IPS-20b (cell line): ENCODE measurements around the gene PINK1.

Experiments
- H3K27ac ChIP-seq: one replicate; pipeline ENCODE4 v1.5.1; 2013; ENCODE audit warnings: low read length
- H3K27me3 ChIP-seq: 2 replicates; pipeline ENCODE4 v1.6.1; 2013; ENCODE audit warnings: mild to moderate bottlenecking, low read length, inconsistent platforms; ENCODE audit not compliant: insufficient read depth
- H3K36me3 ChIP-seq: 2 replicates; pipeline ENCODE4 v1.6.1; 2013; ENCODE audit warnings: low read depth, mild to moderate bottlenecking, inconsistent platforms, low read length, moderate library complexity; ENCODE audit not compliant: insufficient read depth
- H3K4me1 ChIP-seq: 2 replicates; pipeline ENCODE4 v1.6.1; 2013; ENCODE audit warnings: mild to moderate bottlenecking, control low read depth, inconsistent platforms, low read length, moderate library complexity; ENCODE audit not compliant: insufficient read depth
- H3K4me3 ChIP-seq: 2 replicates; pipeline ENCODE4 v1.5.1; 2013; ENCODE audit warnings: mild to moderate bottlenecking, low read length, inconsistent platforms
- H3K9ac ChIP-seq: 2 replicates; pipeline ENCODE4 v1.6.1; 2013; ENCODE audit warnings: low read depth, mild to moderate bottlenecking, inconsistent platforms, low read length, moderate library complexity
- H3K9me3 ChIP-seq: 2 replicates; pipeline ENCODE4 v1.6.1; 2013; ENCODE audit warnings: mild to moderate bottlenecking, low read depth, low read length, inconsistent platforms; ENCODE audit not compliant: insufficient read depth

The PINK1 gene

GRCh38 chr1:20632386-20632785, 872 bp upstream of the PINK1 start:
- Histone ChIP-seq H3K9me3 (peaks cover 4% of the 10 kb centered on the region; the same call in 1 of the 2 replicates), H3K4me3 (no peak overlapping the region), H3K9ac (no peak overlapping the region; the same call in 1 of the 2 replicates), H3K36me3 (no peaks in the 10 kb centered on the region), H3K27ac (no peak overlapping the region), H3K4me1 (peaks cover 3% of the 10 kb centered on the region), H3K27me3 (0 out of 2 replicates have a peak, but pooled peaks cover 4% of the 10 kb centered on the region)

DNA sequence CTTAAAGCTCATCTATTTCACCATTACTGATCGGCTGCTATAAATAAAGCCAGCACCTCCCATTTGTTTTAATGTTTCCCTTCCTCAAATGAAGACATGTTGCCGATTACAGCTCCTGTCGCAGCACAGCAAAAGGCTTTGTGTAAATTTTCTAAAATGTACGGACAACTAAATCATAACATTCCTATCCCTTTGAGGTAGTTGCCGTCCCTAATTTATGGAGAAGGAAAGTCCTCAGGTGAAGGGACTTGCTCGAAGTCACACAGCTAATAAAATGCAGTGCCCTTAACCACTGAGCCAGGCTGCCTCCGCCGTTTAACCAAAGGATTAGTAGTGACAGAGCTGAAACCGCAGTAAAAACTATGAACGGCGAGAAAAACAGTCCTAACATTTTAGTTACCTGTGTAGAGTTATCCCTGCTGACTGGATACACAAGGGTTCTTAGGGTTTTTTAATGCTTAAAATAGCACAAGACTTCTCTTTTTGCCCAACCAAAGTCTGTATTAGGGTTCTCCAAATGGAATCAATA, 871 bp downstream of the PINK1 start:
- peaks cover 3% of the 10 kb centered on the region for H3K4me1 ChIP-seq
- H3K27ac ChIP-seq: peak overlapping the region; percentile 23
- peak overlapping the region; percentile 86 for H3K4me3 ChIP-seq
- 0 out of 2 replicates have a peak, but pooled peaks cover 4% of the 10 kb centered on the region for H3K27me3 ChIP-seq
- no peaks in the 10 kb centered on the region for H3K9me3 ChIP-seq
- peaks cover 14% of the 10 kb centered on the region; the same call in 1 of the 2 replicates for H3K36me3 ChIP-seq
- H3K9ac ChIP-seq: peak overlapping the region; percentile 81; the same call in 1 of the 2 replicates

- 0 out of 2 replicates have a peak, but pooled peaks cover 4% of the 10 kb centered on the region for H3K27me3 ChIP-seq
- H3K36me3 ChIP-seq: peaks cover 19% of the 10 kb centered on the region
- peaks cover 3% of the 10 kb centered on the region for H3K4me1 ChIP-seq
- peak overlapping the region; percentile 81; the same call in 1 of the 2 replicates for H3K9ac ChIP-seq
- H3K9me3 ChIP-seq: no peaks in the 10 kb centered on the region
- peak overlapping the region; percentile 86 for H3K4me3 ChIP-seq
- H3K27ac ChIP-seq: peak overlapping the region; percentile 23
Measured at GRCh38 chr1:20634594-20635084, 1.4 kb downstream of the PINK1 start.

DNA sequence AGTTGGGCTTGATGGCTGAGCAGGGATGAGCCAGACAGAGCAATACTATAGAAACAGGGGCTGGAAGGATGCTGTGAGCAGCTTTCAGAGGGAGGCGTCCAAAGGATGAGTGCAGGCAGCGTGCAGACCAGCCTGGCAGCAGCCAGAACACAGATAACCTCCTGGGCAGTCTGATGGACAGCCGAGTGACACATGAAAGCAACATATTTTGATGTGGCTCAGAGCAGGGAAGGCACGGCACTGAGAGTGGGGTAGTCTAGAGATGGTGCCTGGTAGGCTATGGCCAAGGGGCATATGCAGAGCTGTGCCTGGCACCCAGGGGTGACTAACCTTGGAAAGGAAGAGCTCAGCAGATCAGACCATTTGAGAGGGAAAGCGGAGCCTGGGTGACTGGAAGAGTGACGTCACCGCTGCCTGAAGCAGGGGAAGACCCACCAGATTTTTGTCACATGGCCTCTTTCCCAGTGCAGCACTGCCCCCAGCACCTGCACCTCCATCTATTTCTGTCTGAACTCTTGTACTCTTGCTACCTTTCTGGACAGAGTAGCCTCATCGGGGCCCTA, 3.6 kb downstream of the PINK1 start:
- H3K4me3 ChIP-seq: no peak overlapping the region
- peaks cover 23% of the 10 kb centered on the region for H3K36me3 ChIP-seq
- H3K9ac ChIP-seq: no peak overlapping the region
- no peaks in the 10 kb centered on the region for H3K9me3 ChIP-seq
- 0 out of 2 replicates have a peak, but pooled peaks cover 4% of the 10 kb centered on the region for H3K27me3 ChIP-seq
- H3K27ac ChIP-seq: no peak overlapping the region
- H3K4me1 ChIP-seq: peaks cover 3% of the 10 kb centered on the region

GRCh38 chr1:20640183-20640597, 6.9 kb downstream of the PINK1 start:
- Histone ChIP-seq H3K36me3 (peaks cover 31% of the 10 kb centered on the region), H3K9me3 (no peaks in the 10 kb centered on the region), H3K4me3 (no peak overlapping the region), H3K9ac (no peak overlapping the region), H3K27me3 (no peaks in the 10 kb centered on the region), H3K27ac (no peak overlapping the region), H3K4me1 (peaks cover 5% of the 10 kb centered on the region; the same call in 1 of the 2 replicates)

- H3K9me3 ChIP-seq: no peaks in the 10 kb centered on the region
- no peak overlapping the region for H3K4me3 ChIP-seq
- H3K4me1 ChIP-seq: peaks cover 5% of the 10 kb centered on the region; the same call in 1 of the 2 replicates
- H3K27ac ChIP-seq: no peak overlapping the region
- peak overlapping the region; percentile 15 for H3K9ac ChIP-seq
- peaks cover 31% of the 10 kb centered on the region for H3K36me3 ChIP-seq
- H3K27me3 ChIP-seq: no peaks in the 10 kb centered on the region
Measured at GRCh38 chr1:20641975-20642374, 8.7 kb downstream of the PINK1 start.

DNA sequence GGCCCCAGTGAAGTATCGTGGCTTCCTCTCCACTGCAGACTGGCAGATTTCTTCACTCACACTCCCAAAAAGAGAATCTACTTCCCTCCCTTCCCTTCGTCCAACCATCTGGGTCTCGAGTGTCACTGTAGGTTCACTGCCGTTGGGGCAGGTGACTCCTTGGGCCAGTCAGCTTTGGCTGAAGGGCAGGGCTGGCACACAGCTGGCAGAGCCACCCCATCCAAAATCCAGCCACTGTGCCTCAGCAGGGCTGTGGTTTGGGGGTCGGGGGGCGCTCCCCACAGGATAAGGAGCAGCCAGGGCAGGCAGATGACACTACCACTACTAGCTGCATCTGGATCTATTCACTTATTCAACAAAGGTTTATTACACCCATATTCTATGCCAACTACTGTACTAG, 9.8 kb downstream of the PINK1 start:
- Histone ChIP-seq H3K4me1 (peaks cover 5% of the 10 kb centered on the region; the same call in 1 of the 2 replicates), H3K36me3 (peaks cover 29% of the 10 kb centered on the region)

DNA sequence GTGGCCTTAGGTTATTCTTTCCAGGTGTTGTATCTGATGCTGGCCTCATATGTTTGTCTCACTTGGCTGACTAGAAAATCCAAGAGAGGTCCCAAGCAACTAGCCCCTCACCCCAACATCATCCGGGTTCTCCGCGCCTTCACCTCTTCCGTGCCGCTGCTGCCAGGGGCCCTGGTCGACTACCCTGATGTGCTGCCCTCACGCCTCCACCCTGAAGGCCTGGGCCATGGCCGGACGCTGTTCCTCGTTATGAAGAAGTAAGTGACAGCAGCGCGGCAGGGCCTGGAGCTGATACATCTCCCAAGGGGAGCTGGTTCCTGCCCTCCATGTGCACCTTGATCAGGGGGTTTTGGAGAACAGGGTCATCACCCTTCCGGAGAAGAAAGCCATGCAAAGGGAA, 11.2 kb downstream of the PINK1 start:
- H3K27ac ChIP-seq: no peak overlapping the region
- no peak overlapping the region for H3K4me3 ChIP-seq
- H3K9ac ChIP-seq: no peak overlapping the region
- peaks cover 29% of the 10 kb centered on the region for H3K36me3 ChIP-seq
- no peaks in the 10 kb centered on the region for H3K27me3 ChIP-seq
- H3K9me3 ChIP-seq: no peaks in the 10 kb centered on the region
- H3K4me1 ChIP-seq: peaks cover 5% of the 10 kb centered on the region; the same call in 1 of the 2 replicates

More for the DNA sequence above, 9.8 kb downstream of the PINK1 start:
- Histone ChIP-seq H3K9ac (no peak overlapping the region), H3K9me3 (no peaks in the 10 kb centered on the region), H3K27ac (no peak overlapping the region), H3K4me3 (no peak overlapping the region), H3K27me3 (no peaks in the 10 kb centered on the region)

- Histone ChIP-seq H3K36me3 (peaks cover 32% of the 10 kb centered on the region), H3K27ac (no peak overlapping the region), H3K9ac (no peak overlapping the region)
Measured at GRCh38 chr1:20645414-20645813, 12.2 kb downstream of the PINK1 start.

DNA sequence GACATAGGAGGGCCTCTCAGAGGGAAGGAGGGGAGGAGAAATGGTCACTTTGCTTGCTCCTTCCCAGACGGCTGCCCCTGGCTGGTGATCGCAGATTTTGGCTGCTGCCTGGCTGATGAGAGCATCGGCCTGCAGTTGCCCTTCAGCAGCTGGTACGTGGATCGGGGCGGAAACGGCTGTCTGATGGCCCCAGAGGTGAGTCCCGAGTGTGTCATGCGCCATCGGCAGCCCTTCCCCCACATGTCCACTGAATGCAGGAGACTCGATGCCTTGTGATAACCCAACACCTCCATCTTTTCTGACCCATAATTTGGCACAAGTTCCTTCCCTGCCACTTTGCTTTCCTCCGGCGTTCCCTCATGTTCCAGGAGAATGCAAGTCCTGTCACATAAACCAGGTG, 15.2 kb downstream of the PINK1 start:
- H3K9ac ChIP-seq: no peak overlapping the region
- H3K4me3 ChIP-seq: no peak overlapping the region
- peaks cover 61% of the 10 kb centered on the region for H3K36me3 ChIP-seq
- no peaks in the 10 kb centered on the region for H3K27me3 ChIP-seq
- no peak overlapping the region for H3K27ac ChIP-seq
- H3K4me1 ChIP-seq: no peaks in the 10 kb centered on the region
- H3K9me3 ChIP-seq: no peaks in the 10 kb centered on the region

More at GRCh38 chr1:20645414-20645813, 12.2 kb downstream of the PINK1 start:
- H3K27me3 ChIP-seq: no peaks in the 10 kb centered on the region
- H3K4me1 ChIP-seq: peaks cover 5% of the 10 kb centered on the region; the same call in 1 of the 2 replicates
- no peaks in the 10 kb centered on the region for H3K9me3 ChIP-seq
- no peak overlapping the region for H3K4me3 ChIP-seq

DNA sequence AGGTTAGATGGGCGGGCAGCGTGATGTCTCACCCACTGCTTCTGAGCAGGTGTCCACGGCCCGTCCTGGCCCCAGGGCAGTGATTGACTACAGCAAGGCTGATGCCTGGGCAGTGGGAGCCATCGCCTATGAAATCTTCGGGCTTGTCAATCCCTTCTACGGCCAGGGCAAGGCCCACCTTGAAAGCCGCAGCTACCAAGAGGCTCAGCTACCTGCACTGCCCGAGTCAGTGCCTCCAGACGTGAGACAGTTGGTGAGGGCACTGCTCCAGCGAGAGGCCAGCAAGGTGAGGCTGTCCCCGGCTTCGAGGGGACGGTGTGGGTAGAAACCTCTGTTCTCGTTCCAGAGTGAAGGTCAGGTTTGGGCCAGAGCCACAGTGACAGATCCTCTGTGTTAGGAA, 15.7 kb downstream of the PINK1 start:
- Histone ChIP-seq H3K9me3 (no peaks in the 10 kb centered on the region), H3K27me3 (no peaks in the 10 kb centered on the region), H3K4me3 (no peak overlapping the region), H3K4me1 (no peaks in the 10 kb centered on the region), H3K27ac (no peak overlapping the region), H3K9ac (no peak overlapping the region), H3K36me3 (peaks cover 66% of the 10 kb centered on the region)

DNA sequence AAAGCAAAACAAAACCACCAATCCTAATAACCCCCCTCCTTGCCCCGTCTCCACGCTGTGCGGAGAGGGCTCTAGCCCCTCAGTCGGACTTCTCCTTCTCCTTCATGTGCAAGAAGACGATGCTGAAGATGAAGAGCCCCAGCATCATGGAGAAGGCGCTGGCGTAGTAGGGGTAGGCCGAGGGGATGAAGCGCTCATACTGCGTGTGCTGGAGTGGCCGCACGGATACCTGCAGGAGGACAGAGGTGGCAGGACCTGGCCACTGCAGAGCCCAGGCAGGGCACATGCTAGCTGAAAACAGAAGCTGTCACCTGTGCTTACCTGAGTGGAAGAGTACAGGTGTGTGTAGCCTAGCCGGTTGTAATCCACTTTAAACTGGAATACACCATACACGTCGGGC, 19.0 kb downstream of the PINK1 start:
- Histone ChIP-seq H3K27ac (no peak overlapping the region), H3K27me3 (no peaks in the 10 kb centered on the region), H3K9ac (no peak overlapping the region), H3K36me3 (peaks cover 91% of the 10 kb centered on the region), H3K4me1 (no peaks in the 10 kb centered on the region), H3K9me3 (no peaks in the 10 kb centered on the region), H3K4me3 (no peak overlapping the region)
